Caco-2 (cell line): ENCODE measurements around the gene EVX2. TPM values are rescaled to one million over a fixed set of nuclear protein-coding genes. Genes with fewer than 3 reads are reported as not detected.

Source experiments
- BruUV-seq: library from RNA; stranded (reverse); fragments of 400-500 nt; replicated peaks from 2 replicates; lab custom pipeline; 2021; lab: Mats Ljungman, UMichigan
- CTCF ChIA-PET: fragments of 300-600 bp; sonication (Branson Sonifier 250); formaldehyde crosslinking; loops from one replicate; lab custom pipeline; 2022; ENCODE audit warnings: antibody characterized with exemption; lab: Charles Lee
- POLR2A ChIA-PET: fragments of 300-600 bp; sonication (Branson Sonifier 250); formaldehyde crosslinking; loops from one replicate; lab custom pipeline; 2022; ENCODE audit warnings: antibody characterized with exemption; lab: Charles Lee
- DNase-seq, 2 experiments: peaks; one replicate each; pipeline versions ENCODE4 v3.0.0 to v3.0.0-alpha.2; 2020 to 2022
- H3K27me3 ChIP-seq: replicated peaks from 2 replicates; pipeline ENCODE4 v1.6.0; 2011; ENCODE audit warnings: low read length; ENCODE audit not compliant: control insufficient read depth, insufficient read depth
- H3K36me3 ChIP-seq: 2 replicates; pipeline ENCODE4 v1.5.1; 2011; ENCODE audit warnings: low read length; ENCODE audit not compliant: control insufficient read depth, insufficient read depth
- H3K4me1 ChIP-seq: fragments of 250-450 bp; sonication (Bioruptor Pico); 2 replicates; pipeline ENCODE4 v1.5.1; 2020; ENCODE audit warnings: mild to moderate bottlenecking
- H3K4me3 ChIP-seq: 2 replicates; pipeline ENCODE4 v1.5.1; 2011; ENCODE audit warnings: low read depth, mild to moderate bottlenecking, control low read depth, low read length
- H3K9me3 ChIP-seq: fragments of 250-450 bp; sonication (Bioruptor Pico); 2 replicates; pipeline ENCODE4 v1.5.1; 2020; ENCODE audit warnings: mild to moderate bottlenecking, moderate library complexity
- H3K27ac Mint-ChIP-seq: one replicate; pipeline ENCODE4 v1.8.0; 2022; ENCODE audit warnings: mixed read lengths; ENCODE audit not compliant: unreplicated experiment
- H3K27me3 Mint-ChIP-seq: one replicate; pipeline ENCODE4 v1.8.0; 2022; ENCODE audit warnings: mixed read lengths; ENCODE audit not compliant: insufficient read depth, unreplicated experiment
- H3K36me3 Mint-ChIP-seq: one replicate; pipeline ENCODE4 v1.8.0; 2022; ENCODE audit warnings: mild to moderate bottlenecking, mixed read lengths; ENCODE audit not compliant: insufficient read depth, unreplicated experiment
- H3K4me1 Mint-ChIP-seq: one replicate; pipeline ENCODE4 v1.8.0; 2022; ENCODE audit warnings: low read depth, mixed read lengths; ENCODE audit not compliant: unreplicated experiment
- H3K4me3 Mint-ChIP-seq: one replicate; pipeline ENCODE4 v1.8.0; 2022; ENCODE audit warnings: mild to moderate bottlenecking, moderate library complexity, mixed read lengths; ENCODE audit not compliant: unreplicated experiment
- H3K9me3 Mint-ChIP-seq: one replicate; pipeline ENCODE4 v1.8.0; 2022; ENCODE audit warnings: mixed read lengths; ENCODE audit not compliant: unreplicated experiment
- CTCF ChIP-seq, 2 experiments: fragments of 200-600 bp in 1 of 2; IDR thresholded peaks; 1 replicate in 1 of 2; 2 replicates in 1 of 2; pipeline versions ENCODE4 v1.5.1 to v1.8.0; 2011 to 2022; ENCODE audit warnings: antibody characterized with exemption in 1 of 2, control low read depth in 1 of 2, inconsistent platforms in 1 of 2, low read depth in 1 of 2, low read length in 1 of 2, mild to moderate bottlenecking in 1 of 2, moderate library complexity in 1 of 2; ENCODE audit not compliant: insufficient read depth in 1 of 2, severe bottlenecking in 1 of 2, unreplicated experiment in 1 of 2
- intact Hi-C: fragments of 100-400 bp; cut with micrococcal nuclease; formaldehyde crosslinking; loops from one replicate; pipeline ENCODE4 v1.10.0; 2022; ENCODE audit not compliant: unreplicated experiment
- total RNA-seq: library from RNA; stranded (reverse); gene quantifications from 2 replicates; pipeline ENCODE4 v1.2.3, GENCODE V29; 2022

Gene EVX2
- total RNA-seq, 1 experiment from 2014 or later: not detected

GRCh38 chr2:176076796-176077195 lies 7.0 kb downstream of the EVX2 start:
- H3K4me1 Mint-ChIP-seq: peaks cover 7% of the 10 kb centered on the region
- ChIA-PET POLR2A (no interaction called here), CTCF (no interaction called here)
- Histone ChIP-seq H3K36me3 (no peaks in the 10 kb centered on the region), H3K9me3 (peaks cover 14% of the 10 kb centered on the region), H3K27me3 (peaks cover 6% of the 10 kb centered on the region), H3K4me3 (no peak overlapping the region), H3K4me1 (0 out of 2 replicates have a peak, but pooled peaks cover 3% of the 10 kb centered on the region)
- no peak for DNase-seq
- no peak overlapping the region for H3K4me3 Mint-ChIP-seq
- intact Hi-C loops: no loop called here
- BruUV-seq: no TSS peak
- H3K36me3 Mint-ChIP-seq: no peaks in the 10 kb centered on the region
- H3K27me3 Mint-ChIP-seq: peaks cover 38% of the 10 kb centered on the region
- TF ChIP-seq CTCF (IDR thresholded peaks at IDR 0.05; ENCODE audit: insufficient read depth in 1 of 2, low read depth in 1 of 2, low read length in 1 of 2, severe bottlenecking in 1 of 2, unreplicated experiment in 1 of 2): no peak
- no peaks in the 10 kb centered on the region for H3K9me3 Mint-ChIP-seq
- no peak overlapping the region for H3K27ac Mint-ChIP-seq

- Mint-ChIP-seq H3K4me3 (no peak overlapping the region), H3K9me3 (no peaks in the 10 kb centered on the region), H3K27me3 (peaks cover 32% of the 10 kb centered on the region), H3K4me1 (peaks cover 7% of the 10 kb centered on the region), H3K27ac (no peak overlapping the region), H3K36me3 (no peaks in the 10 kb centered on the region)
- intact Hi-C loops: no loop called here
- TF ChIP-seq CTCF (IDR thresholded peaks at IDR 0.05; ENCODE audit: insufficient read depth in 1 of 2, low read depth in 1 of 2, low read length in 1 of 2, severe bottlenecking in 1 of 2, unreplicated experiment in 1 of 2): no peak
- ChIA-PET POLR2A (no interaction called here), CTCF (no interaction called here)
- Histone ChIP-seq H3K9me3 (peaks cover 6% of the 10 kb centered on the region), H3K4me1 (0 out of 2 replicates have a peak, but pooled peaks cover 3% of the 10 kb centered on the region), H3K4me3 (no peak overlapping the region), H3K27me3 (peaks cover 6% of the 10 kb centered on the region), H3K36me3 (no peaks in the 10 kb centered on the region)
- DNase-seq: no peak
- BruUV-seq: no TSS peak
These were observed 7.7 kb downstream of the EVX2 start for GRCh38 chr2:176076063-176076462.

DNA sequence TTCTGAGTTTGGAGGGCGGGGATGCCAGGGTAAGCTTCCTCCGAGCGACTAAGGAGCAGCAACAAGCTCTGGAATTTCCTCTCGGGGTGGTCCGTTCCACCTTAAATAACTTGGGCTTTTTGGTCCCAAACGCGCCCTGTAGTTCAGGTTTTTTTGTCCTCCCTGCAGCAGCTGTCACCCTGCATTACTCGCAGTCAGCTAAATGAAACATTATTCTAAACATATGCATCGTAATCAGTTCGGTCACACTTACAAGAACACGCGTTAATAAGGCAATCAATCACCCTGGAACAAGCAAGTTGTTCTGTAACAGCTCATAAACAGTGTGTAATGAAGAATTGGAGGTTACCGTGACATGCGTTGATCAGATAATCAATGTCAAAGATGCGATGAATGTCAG lies 8.3 kb downstream of the EVX2 start:
- no TSS peak for BruUV-seq
- Histone ChIP-seq H3K4me1 (0 out of 2 replicates have a peak, but pooled peaks cover 3% of the 10 kb centered on the region), H3K36me3 (no peaks in the 10 kb centered on the region), H3K27me3 (peaks cover 3% of the 10 kb centered on the region; the same call in 1 of the 2 replicates), H3K4me3 (no peak overlapping the region), H3K9me3 (peaks cover under 1% of the 10 kb centered on the region; the same call in 1 of the 2 replicates)
- POLR2A ChIA-PET: no interaction called here
- no peak for TF ChIP-seq CTCF (IDR thresholded peaks at IDR 0.05; ENCODE audit: insufficient read depth in 1 of 2, low read depth in 1 of 2, low read length in 1 of 2, severe bottlenecking in 1 of 2, unreplicated experiment in 1 of 2)
- Mint-ChIP-seq H3K4me3 (no peak overlapping the region), H3K4me1 (peaks cover 7% of the 10 kb centered on the region), H3K36me3 (no peaks in the 10 kb centered on the region), H3K27me3 (peaks cover 29% of the 10 kb centered on the region), H3K27ac (no peak overlapping the region), H3K9me3 (no peaks in the 10 kb centered on the region)
- no peak for DNase-seq
- CTCF ChIA-PET: interaction anchor here (0.5 kb wide), 1 partner anchor 755 kb away, joined by 4 read pairs; no protein-coding TSS in a partner anchor
- intact Hi-C loops: no loop called here
